Neutrophil (primary cell): ENCODE data around the gene TBX21.

Source experiments
- H3K27ac ChIP-seq: fragments of 200-600 bp; sonication (generic); 2 replicates; pipeline ENCODE4 v1.5.1; 2016; ENCODE audit warnings: mild to moderate bottlenecking, moderate library complexity
- H3K27me3 ChIP-seq: fragments of 200-600 bp; sonication (generic); 2 replicates; pipeline ENCODE4 v1.6.0; 2016; ENCODE audit warnings: mild to moderate bottlenecking
- H3K36me3 ChIP-seq: fragments of 200-600 bp; sonication (generic); 2 replicates; pipeline ENCODE4 v1.5.1; 2017
- H3K4me1 ChIP-seq, 2 experiments: fragments of 200-600 bp in 1 of 2; sonication (generic) in 1 of 2; 1 replicate in 1 of 2; 2 replicates in 1 of 2; pipeline versions ENCODE4 v1.5.1 to v1.6.1; 2013 to 2016; ENCODE audit warnings: low read depth in 1 of 2, low read length in 1 of 2, mild to moderate bottlenecking in 1 of 2, moderate library complexity in 1 of 2; ENCODE audit not compliant: control insufficient read depth in 1 of 2, insufficient read depth in 1 of 2
- H3K4me3 ChIP-seq, 2 experiments: fragments of 200-600 bp in 1 of 2; sonication (generic) in 1 of 2; 1 replicate in 1 of 2; 2 replicates in 1 of 2; pipeline ENCODE4 v1.5.1; 2013 to 2016; ENCODE audit warnings: low read depth in 1 of 2, low read length in 1 of 2, mild to moderate bottlenecking in 1 of 2, moderate library complexity in 1 of 2
- H3K9me3 ChIP-seq: fragments of 200-600 bp; sonication (generic); 2 replicates; pipeline ENCODE4 v1.5.1; 2016
- CTCF ChIP-seq: fragments of 200-600 bp; sonication (generic); IDR thresholded peaks from 2 replicates; pipeline ENCODE4 v1.5.1; 2016; ENCODE audit warnings: antibody characterized with exemption

TBX21 gene

GRCh38 chr17:47721725-47722124, 11.3 kb upstream of the TBX21 start:
- H3K4me1 ChIP-seq: no peaks in the 10 kb centered on the region
- H3K4me3 ChIP-seq: no peak overlapping the region
- no peak overlapping the region for H3K27ac ChIP-seq
- H3K9me3 ChIP-seq: no peaks in the 10 kb centered on the region
- no peak for TF ChIP-seq CTCF
- H3K27me3 ChIP-seq: peaks cover 92% of the 10 kb centered on the region
- no peaks in the 10 kb centered on the region for H3K36me3 ChIP-seq

- Histone ChIP-seq H3K27ac (no peak overlapping the region), H3K27me3 (peaks cover 82% of the 10 kb centered on the region), H3K4me3 (no peak overlapping the region), H3K9me3 (no peaks in the 10 kb centered on the region), H3K4me1 (no peaks in the 10 kb centered on the region), H3K36me3 (no peaks in the 10 kb centered on the region)
- no peak for TF ChIP-seq CTCF
These were observed 8.3 kb upstream of the TBX21 start for GRCh38 chr17:47724705-47725104.

- Histone ChIP-seq H3K27ac (no peak overlapping the region), H3K36me3 (no peaks in the 10 kb centered on the region), H3K4me1 (no peaks in the 10 kb centered on the region), H3K27me3 (peaks cover 82% of the 10 kb centered on the region), H3K4me3 (no peak overlapping the region), H3K9me3 (no peaks in the 10 kb centered on the region)
- TF ChIP-seq CTCF: no peak
These were observed 7.5 kb upstream of the TBX21 start for GRCh38 chr17:47725446-47726111.

- TF ChIP-seq CTCF: no peak
- no peaks in the 10 kb centered on the region for H3K4me1 ChIP-seq
These were observed 6.0 kb upstream of the TBX21 start for GRCh38 chr17:47726796-47727703.

GRCh38 chr17:47727704-47728036, 5.4 kb upstream of the TBX21 start:
- no peak overlapping the region for H3K27ac ChIP-seq
- H3K9me3 ChIP-seq: no peaks in the 10 kb centered on the region
- peaks cover 82% of the 10 kb centered on the region for H3K27me3 ChIP-seq
- TF ChIP-seq CTCF: no peak
- no peaks in the 10 kb centered on the region for H3K36me3 ChIP-seq
- peaks cover 0 to under 1% of the 10 kb centered on the region in 2 experiments for H3K4me1 ChIP-seq
- H3K4me3 ChIP-seq: no peak overlapping the region

More at GRCh38 chr17:47726796-47727703, 6.0 kb upstream of the TBX21 start:
- H3K36me3 ChIP-seq: no peaks in the 10 kb centered on the region
- H3K27ac ChIP-seq: no peak overlapping the region
- H3K4me3 ChIP-seq: no peak overlapping the region
- peaks cover 82% of the 10 kb centered on the region for H3K27me3 ChIP-seq
- H3K9me3 ChIP-seq: no peaks in the 10 kb centered on the region
